ENCODE results near the gene TTC21B.
"Not testable (repeated sequence)": the region's sequence is repeated elsewhere in the genome, so short reads cannot be mapped to it uniquely, and the experiment has no call there.

The TTC21B gene

DNA sequence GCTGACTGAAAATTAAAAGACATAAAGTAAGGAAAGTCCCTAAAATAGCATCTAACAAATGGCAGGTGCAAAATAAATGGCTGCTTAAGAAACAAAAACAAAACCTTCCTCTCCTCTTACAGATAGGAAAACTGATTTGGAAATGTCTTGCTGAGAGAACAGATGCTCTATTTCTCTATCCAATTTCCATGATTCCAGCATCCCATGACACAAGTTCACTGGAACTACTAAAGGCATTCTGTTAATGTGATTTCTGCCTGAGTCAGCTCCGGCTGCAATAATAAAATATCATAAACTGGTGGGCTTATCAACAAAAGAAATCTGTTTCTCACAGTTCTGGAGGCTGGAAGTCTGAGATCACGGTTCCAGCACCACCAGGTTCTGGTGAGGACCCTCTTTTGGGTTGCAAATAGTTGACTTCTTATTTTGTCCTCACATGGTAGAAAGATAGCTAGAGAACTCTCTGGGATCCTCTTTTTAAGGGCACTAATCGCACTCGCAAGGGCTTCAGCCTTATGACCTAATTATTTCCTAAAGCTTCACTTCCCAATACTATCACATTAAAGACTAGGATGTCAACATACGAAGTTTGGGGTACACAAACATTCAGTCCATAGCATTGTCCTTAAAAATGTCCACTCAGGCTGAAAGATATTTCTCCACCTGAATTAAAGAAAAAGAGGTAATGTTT is 81.3 kb downstream of the TTC21B start:
- Histone ChIP-seq H3K4me1 (ENCODE audit: control insufficient read depth, insufficient read depth, low read length) (no peaks in the 10 kb centered on the region), H3K36me3 (ENCODE audit: control insufficient read depth, insufficient read depth, low read length) (no peaks in the 10 kb centered on the region), H3K9me3 (ENCODE audit: control insufficient read depth, low read length) (no peaks in the 10 kb centered on the region), H3K27ac (ENCODE audit: insufficient read depth, low read depth, low read length, poor library complexity, severe bottlenecking) (no peak overlapping the region), H3K4me3 (ENCODE audit: insufficient read depth, low read depth, low read length) (no peak overlapping the region), H3K27me3 (ENCODE audit: control insufficient read depth, insufficient read depth, low read length, poor library complexity, severe bottlenecking) (no peaks in the 10 kb centered on the region)
- 83 to 95% methylated on average over 5 of the region's 5 CpGs for WGBS, 2 experiments

DNA sequence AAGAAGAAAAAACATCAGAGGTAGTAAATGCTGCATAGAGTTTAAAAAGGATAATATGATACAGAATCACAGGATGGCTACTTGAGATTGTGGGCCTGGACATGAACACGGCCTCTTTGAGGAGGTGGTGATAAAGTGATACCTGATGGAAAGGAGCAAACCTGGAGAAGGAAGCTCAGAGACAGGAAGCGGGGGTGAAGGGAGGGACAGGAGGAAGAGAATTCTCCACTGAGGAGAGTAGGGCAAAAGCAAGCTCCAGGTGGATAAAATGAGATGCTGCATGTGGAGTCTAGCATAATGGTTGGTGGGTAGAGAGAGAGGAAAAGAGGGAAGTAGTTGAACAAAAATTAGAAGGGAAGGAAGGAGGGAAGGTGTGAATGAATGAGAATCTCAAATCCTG is 82.6 kb downstream of the TTC21B start:
- 95 to 96% methylated on average over 2 of the region's 2 CpGs for WGBS, 2 experiments
- no peak overlapping the region for H3K27ac ChIP-seq (ENCODE audit: insufficient read depth, low read depth, low read length, poor library complexity, severe bottlenecking)
- no peaks in the 10 kb centered on the region for H3K36me3 ChIP-seq (ENCODE audit: control insufficient read depth, insufficient read depth, low read length)
- no peaks in the 10 kb centered on the region for H3K9me3 ChIP-seq (ENCODE audit: control insufficient read depth, low read length)
- no peak overlapping the region for H3K4me3 ChIP-seq (ENCODE audit: insufficient read depth, low read depth, low read length)
- no peaks in the 10 kb centered on the region for H3K27me3 ChIP-seq (ENCODE audit: control insufficient read depth, insufficient read depth, low read length, poor library complexity, severe bottlenecking)
- no peaks in the 10 kb centered on the region for H3K4me1 ChIP-seq (ENCODE audit: control insufficient read depth, insufficient read depth, low read length)

DNA sequence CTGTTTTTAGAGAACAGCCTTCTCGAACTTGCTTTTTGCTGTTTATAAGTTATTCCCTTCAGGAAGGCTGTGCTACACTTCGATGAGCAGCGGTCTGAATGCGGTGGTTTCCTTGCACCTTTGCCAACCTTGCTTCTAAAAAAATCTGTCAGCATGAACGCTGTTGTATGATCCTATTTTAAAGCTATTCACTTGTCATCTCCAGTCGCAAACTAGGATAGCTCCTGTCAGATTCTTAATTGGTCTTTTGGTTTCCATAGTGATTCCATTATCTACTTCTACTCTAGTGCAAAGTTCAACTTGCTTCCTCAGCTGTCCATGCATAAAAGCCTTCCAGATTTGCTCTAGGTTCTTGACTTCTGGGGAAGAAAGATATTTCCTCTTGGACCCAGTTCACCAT is 83.2 kb downstream of the TTC21B start:
- Histone ChIP-seq H3K4me1 (ENCODE audit: control insufficient read depth, insufficient read depth, low read length) (no peaks in the 10 kb centered on the region), H3K9me3 (ENCODE audit: control insufficient read depth, low read length) (no peaks in the 10 kb centered on the region), H3K27ac (ENCODE audit: insufficient read depth, low read depth, low read length, poor library complexity, severe bottlenecking) (no peak overlapping the region), H3K27me3 (ENCODE audit: control insufficient read depth, insufficient read depth, low read length, poor library complexity, severe bottlenecking) (no peaks in the 10 kb centered on the region), H3K36me3 (ENCODE audit: control insufficient read depth, insufficient read depth, low read length) (no peaks in the 10 kb centered on the region), H3K4me3 (ENCODE audit: insufficient read depth, low read depth, low read length) (no peak overlapping the region)
- WGBS, 2 experiments = 93% methylated on average over 6 of the region's 6 CpGs

GRCh38 chr2:165868211-165868610 is 85.4 kb downstream of the TTC21B start:
- no peak overlapping the region for H3K27ac ChIP-seq (ENCODE audit: insufficient read depth, low read depth, low read length, poor library complexity, severe bottlenecking)
- no peaks in the 10 kb centered on the region for H3K27me3 ChIP-seq (ENCODE audit: control insufficient read depth, insufficient read depth, low read length, poor library complexity, severe bottlenecking)
- peaks cover 12% of the 10 kb centered on the region for H3K4me1 ChIP-seq (ENCODE audit: control insufficient read depth, insufficient read depth, low read length)
- no peak overlapping the region for H3K4me3 ChIP-seq (ENCODE audit: insufficient read depth, low read depth, low read length)
- H3K36me3 ChIP-seq (ENCODE audit: control insufficient read depth, insufficient read depth, low read length) = no peaks in the 10 kb centered on the region
- no peaks in the 10 kb centered on the region for H3K9me3 ChIP-seq (ENCODE audit: control insufficient read depth, low read length)
- WGBS, 2 experiments = 85 to 86% methylated on average over 4 of the region's 4 CpGs

DNA sequence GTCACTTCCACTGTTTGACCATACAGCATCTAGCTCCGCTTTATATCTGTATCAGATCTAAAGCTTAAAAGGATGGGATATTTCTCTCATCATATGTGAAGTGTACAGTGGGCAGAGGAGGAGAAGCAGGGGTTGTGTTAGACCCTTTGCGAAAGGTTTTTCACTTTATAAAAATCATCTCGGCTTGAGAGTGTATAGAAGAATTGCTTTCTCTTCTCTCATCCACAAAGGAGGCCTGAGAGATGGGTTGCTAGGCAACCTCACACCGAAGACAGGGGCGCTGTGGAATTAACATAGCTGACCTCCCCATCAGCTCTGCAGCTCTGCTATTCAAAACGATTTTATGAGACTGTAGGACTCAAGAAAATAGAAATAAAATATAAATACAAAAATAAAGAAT is 89.3 kb downstream of the TTC21B start:
- Histone ChIP-seq H3K9me3 (ENCODE audit: control insufficient read depth, low read length) (no peaks in the 10 kb centered on the region), H3K27ac (ENCODE audit: insufficient read depth, low read depth, low read length, poor library complexity, severe bottlenecking) (peak overlapping the region; percentile 77), H3K4me1 (ENCODE audit: control insufficient read depth, insufficient read depth, low read length) (peaks cover 12% of the 10 kb centered on the region), H3K27me3 (ENCODE audit: control insufficient read depth, insufficient read depth, low read length, poor library complexity, severe bottlenecking) (no peaks in the 10 kb centered on the region), H3K4me3 (ENCODE audit: insufficient read depth, low read depth, low read length) (no peak overlapping the region), H3K36me3 (ENCODE audit: control insufficient read depth, insufficient read depth, low read length) (no peaks in the 10 kb centered on the region)
- 75 to 92% methylated on average over 2 to 6 of the region's 6 CpGs for WGBS, 2 experiments

GRCh38 chr2:165863810-165864261 is 89.7 kb downstream of the TTC21B start:
- WGBS, 2 experiments = 79 to 83% methylated on average over 5 of the region's 5 CpGs
- Histone ChIP-seq H3K27ac (ENCODE audit: insufficient read depth, low read depth, low read length, poor library complexity, severe bottlenecking) (peak overlapping the region; percentile 77), H3K4me3 (ENCODE audit: insufficient read depth, low read depth, low read length) (no peak overlapping the region)

DNA sequence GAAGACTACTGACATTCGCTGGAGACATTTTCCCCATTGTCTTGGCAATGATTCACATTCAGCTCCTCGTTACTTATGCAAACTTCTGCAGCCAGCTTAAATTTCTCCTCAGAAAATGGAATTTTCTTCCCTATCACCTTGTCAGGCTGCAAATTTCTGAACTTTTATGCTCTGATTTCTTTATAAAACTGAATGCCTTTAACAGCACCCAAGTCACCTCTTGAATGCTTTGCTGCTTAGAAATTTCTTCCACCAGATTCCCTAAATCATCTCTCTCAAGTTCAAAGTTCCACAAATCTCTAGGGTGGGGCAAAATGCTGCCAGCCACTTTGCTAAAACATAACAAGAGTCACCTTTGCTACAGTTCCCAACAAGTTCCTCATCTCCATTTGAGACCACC is 92.5 kb downstream of the TTC21B start:
- H3K27ac ChIP-seq (ENCODE audit: insufficient read depth, low read depth, low read length, poor library complexity, severe bottlenecking); H3K9me3 ChIP-seq (ENCODE audit: control insufficient read depth, low read length); H3K27me3 ChIP-seq (ENCODE audit: control insufficient read depth, insufficient read depth, low read length, poor library complexity, severe bottlenecking); H3K4me3 ChIP-seq (ENCODE audit: insufficient read depth, low read depth, low read length); H3K36me3 ChIP-seq (ENCODE audit: control insufficient read depth, insufficient read depth, low read length): not testable (repeated sequence)
- peaks cover 12% of the 10 kb centered on the region for H3K4me1 ChIP-seq (ENCODE audit: control insufficient read depth, insufficient read depth, low read length)
- WGBS, 2 experiments = 90 to 95% methylated on average over 2 of the region's 2 CpGs

More at GRCh38 chr2:165863810-165864261, 89.7 kb downstream of the TTC21B start:
- Histone ChIP-seq H3K27me3 (ENCODE audit: control insufficient read depth, insufficient read depth, low read length, poor library complexity, severe bottlenecking) (no peaks in the 10 kb centered on the region), H3K4me1 (ENCODE audit: control insufficient read depth, insufficient read depth, low read length) (peaks cover 12% of the 10 kb centered on the region), H3K36me3 (ENCODE audit: control insufficient read depth, insufficient read depth, low read length) (no peaks in the 10 kb centered on the region), H3K9me3 (ENCODE audit: control insufficient read depth, low read length) (no peaks in the 10 kb centered on the region)

GRCh38 chr2:165859723-165860122 is 93.9 kb downstream of the TTC21B start:
- not testable (repeated sequence) for H3K27me3 ChIP-seq (ENCODE audit: control insufficient read depth, insufficient read depth, low read length, poor library complexity, severe bottlenecking); H3K4me1 ChIP-seq (ENCODE audit: control insufficient read depth, insufficient read depth, low read length); H3K27ac ChIP-seq (ENCODE audit: insufficient read depth, low read depth, low read length, poor library complexity, severe bottlenecking); H3K9me3 ChIP-seq (ENCODE audit: control insufficient read depth, low read length); H3K4me3 ChIP-seq (ENCODE audit: insufficient read depth, low read depth, low read length); H3K36me3 ChIP-seq (ENCODE audit: control insufficient read depth, insufficient read depth, low read length)
- WGBS, 2 experiments = 90 to 96% methylated on average over 2 of the region's 2 CpGs

- no peak overlapping the region for H3K27ac ChIP-seq (ENCODE audit: insufficient read depth, low read depth, low read length, poor library complexity, severe bottlenecking)
- H3K4me3 ChIP-seq (ENCODE audit: insufficient read depth, low read depth, low read length) = no peak overlapping the region
- 87 to 89% methylated on average over 1 of the region's 1 CpG for WGBS, 2 experiments
- no peaks in the 10 kb centered on the region for H3K36me3 ChIP-seq (ENCODE audit: control insufficient read depth, insufficient read depth, low read length)
- no peaks in the 10 kb centered on the region for H3K27me3 ChIP-seq (ENCODE audit: control insufficient read depth, insufficient read depth, low read length, poor library complexity, severe bottlenecking)
- no peaks in the 10 kb centered on the region for H3K9me3 ChIP-seq (ENCODE audit: control insufficient read depth, low read length)
- no peaks in the 10 kb centered on the region for H3K4me1 ChIP-seq (ENCODE audit: control insufficient read depth, insufficient read depth, low read length)
These were observed 95.7 kb downstream of the TTC21B start for GRCh38 chr2:165857876-165858275.

GRCh38 chr2:165852394-165852793 is 101.2 kb downstream of the TTC21B start:
- Histone ChIP-seq H3K27ac (ENCODE audit: insufficient read depth, low read depth, low read length, poor library complexity, severe bottlenecking) (no peak overlapping the region), H3K4me1 (ENCODE audit: control insufficient read depth, insufficient read depth, low read length) (no peaks in the 10 kb centered on the region), H3K27me3 (ENCODE audit: control insufficient read depth, insufficient read depth, low read length, poor library complexity, severe bottlenecking) (no peaks in the 10 kb centered on the region), H3K9me3 (ENCODE audit: control insufficient read depth, low read length) (no peaks in the 10 kb centered on the region), H3K36me3 (ENCODE audit: control insufficient read depth, insufficient read depth, low read length) (no peaks in the 10 kb centered on the region), H3K4me3 (ENCODE audit: insufficient read depth, low read depth, low read length) (no peak overlapping the region)

- H3K4me1 ChIP-seq (ENCODE audit: control insufficient read depth, insufficient read depth, low read length) = no peaks in the 10 kb centered on the region
- H3K27ac ChIP-seq (ENCODE audit: insufficient read depth, low read depth, low read length, poor library complexity, severe bottlenecking) = no peak overlapping the region
- no peak overlapping the region for H3K4me3 ChIP-seq (ENCODE audit: insufficient read depth, low read depth, low read length)
- WGBS, 2 experiments = 83 to 88% methylated on average over 2 of the region's 2 CpGs
- H3K27me3 ChIP-seq (ENCODE audit: control insufficient read depth, insufficient read depth, low read length, poor library complexity, severe bottlenecking) = no peaks in the 10 kb centered on the region
- H3K36me3 ChIP-seq (ENCODE audit: control insufficient read depth, insufficient read depth, low read length) = no peaks in the 10 kb centered on the region
- H3K9me3 ChIP-seq (ENCODE audit: control insufficient read depth, low read length) = no peaks in the 10 kb centered on the region
These were observed 106.6 kb downstream of the TTC21B start for GRCh38 chr2:165847001-165847400.

Measured in ectodermal cell (in vitro differentiated cells).